B cell (primary cell): ENCODE results near the gene GRIP1. TPM values are rescaled to one million over a fixed set of nuclear protein-coding genes. Genes with fewer than 3 reads are reported as not detected.

Source experiments
- ATAC-seq: fragments of 200-7000 bp; cut with Tn5 transposase; one replicate; pipeline ENCODE4 v1.10.0; 2021; ENCODE audit warnings: low read depth, mild to moderate bottlenecking, moderate number of reproducible peaks, moderate library complexity
- CTCF ChIA-PET: fragments of 350-600 bp; sonication (Branson Sonifier 250); formaldehyde crosslinking; loops from one replicate; lab custom pipeline; 2021; ENCODE audit warnings: antibody characterized with exemption, inconsistent platforms; lab: Charles Lee
- POLR2A ChIA-PET: fragments of 350-600 bp; sonication (Branson Sonifier 250); formaldehyde crosslinking; loops from one replicate; lab custom pipeline; 2021; ENCODE audit warnings: antibody characterized with exemption; lab: Charles Lee
- DNase-seq: peaks from one replicate; pipeline ENCODE4 v3.0.0; 2013
- H2AFZ ChIP-seq: 2 replicates; pipeline ENCODE4 v1.6.1; 2012; ENCODE audit warnings: mild to moderate bottlenecking, low read depth, low read length; ENCODE audit not compliant: insufficient read depth, poor library complexity, severe bottlenecking
- H3K27ac ChIP-seq, 2 donors: 1 replicate in 1 of 2; 2 replicates in 1 of 2; pipeline ENCODE4 v1.5.1; 2012 to 2013; ENCODE audit warnings: low read length in 2 of 2, mild to moderate bottlenecking in 2 of 2, moderate library complexity in 1 of 2
- H3K27me3 ChIP-seq, 4 experiments: fragments of 200-600 bp in 1 of 4; sonication (generic) in 1 of 4; replicated peaks in 1 of 4; 1 replicate in 2 of 4; 2 replicates in 2 of 4; pipeline versions ENCODE4 v1.6.1 to v1.7.0; 2013 to 2016; ENCODE audit warnings: low read length in 3 of 4, mild to moderate bottlenecking in 2 of 4, mixed read lengths in 1 of 4, moderate library complexity in 1 of 4; ENCODE audit not compliant: insufficient read depth in 4 of 4, control insufficient read depth in 3 of 4; ENCODE audit errors: control extremely low read depth in 1 of 4
- H3K36me3 ChIP-seq, 2 experiments: replicated peaks in 1 of 2; 1 replicate in 1 of 2; 2 replicates in 1 of 2; pipeline versions ENCODE4 v1.6.1 to v1.7.1; 2013; ENCODE audit warnings: low read length in 1 of 2; ENCODE audit not compliant: insufficient read depth in 2 of 2, control insufficient read depth in 1 of 2; ENCODE audit errors: control extremely low read depth in 1 of 2, extremely low read depth in 1 of 2
- H3K4me1 ChIP-seq, 2 donors: fragments of 200-600 bp in 1 of 2; sonication (generic) in 1 of 2; 1 replicate in 1 of 2; 2 replicates in 1 of 2; pipeline versions ENCODE4 v1.5.1 to v1.6.1; 2013 to 2017; ENCODE audit warnings: low read length in 2 of 2; ENCODE audit not compliant: control insufficient read depth in 2 of 2, insufficient read depth in 2 of 2
- H3K4me2 ChIP-seq: replicated peaks from 2 replicates; pipeline ENCODE3; 2012; ENCODE audit warnings: mild to moderate bottlenecking, low read depth, low read length; ENCODE audit not compliant: poor library complexity, severe bottlenecking
- H3K4me3 ChIP-seq, 5 experiments: fragments of 200-600 bp in 1 of 5; sonication (generic) in 1 of 5; 1 replicate in 3 of 5; 2 replicates in 2 of 5; pipeline versions ENCODE4 v1.5.1 to v1.7.0; 2011 to 2016; ENCODE audit warnings: low read length in 4 of 5, mild to moderate bottlenecking in 4 of 5, low read depth in 2 of 5, control low read depth in 1 of 5, moderate library complexity in 1 of 5; ENCODE audit not compliant: insufficient read depth in 1 of 5; ENCODE audit errors: control extremely low read depth in 1 of 5, extremely low read depth in 1 of 5
- H3K79me2 ChIP-seq: fragments of 200-600 bp; sonication (generic); one replicate; pipeline ENCODE4 v1.6.0; 2016; ENCODE audit warnings: low read length; ENCODE audit not compliant: control insufficient read depth, insufficient read depth
- H3K9ac ChIP-seq: fragments of 200-600 bp; sonication (generic); 2 replicates; pipeline ENCODE4 v1.6.1; 2017; ENCODE audit warnings: mild to moderate bottlenecking, low read length, moderate library complexity
- H3K9me3 ChIP-seq, 3 donors: one replicate each; pipeline versions ENCODE4 v1.6.1 to v1.7.1; 2013; ENCODE audit warnings: low read length in 2 of 3; ENCODE audit not compliant: control insufficient read depth in 2 of 3, insufficient read depth in 1 of 3; ENCODE audit errors: control extremely low read depth in 1 of 3
- H4K20me1 ChIP-seq: 2 replicates; pipeline ENCODE4 v1.6.0; 2012; ENCODE audit warnings: mild to moderate bottlenecking, low read length; ENCODE audit not compliant: insufficient read depth, control insufficient read depth, poor library complexity, severe bottlenecking
- H3K27ac Mint-ChIP-seq: one replicate; pipeline ENCODE4 v1.8.0; 2021; ENCODE audit warnings: mixed read lengths
- H3K27me3 Mint-ChIP-seq: one replicate; pipeline ENCODE4 v1.8.0; 2021; ENCODE audit warnings: mixed read lengths
- H3K4me1 Mint-ChIP-seq: one replicate; pipeline ENCODE4 v1.8.0; 2021; ENCODE audit warnings: mixed read lengths
- H3K4me3 Mint-ChIP-seq: one replicate; pipeline ENCODE4 v1.8.0; 2021; ENCODE audit warnings: mixed read lengths
- H3K9me3 Mint-ChIP-seq: one replicate; pipeline ENCODE4 v1.8.0; 2022; ENCODE audit warnings: mixed read lengths; ENCODE audit not compliant: insufficient read depth
- EZH2 ChIP-seq: IDR thresholded peaks from 2 replicates; pipeline ENCODE4 v1.6.1; 2012; ENCODE audit warnings: borderline replicate concordance, low read depth, mild to moderate bottlenecking, moderate library complexity, low read length; ENCODE audit not compliant: insufficient read depth, poor library complexity, severe bottlenecking
- WGBS: methylation state at CpG from one replicate; pipeline ENCODE4 v1.1.5; 2013; ENCODE audit warnings: missing lambda C conversion rate; ENCODE audit not compliant: insufficient coverage; 5-methylcytosine and 5-hydroxymethylcytosine counted together
- intact Hi-C: fragments of 100-400 bp; cut with micrococcal nuclease; formaldehyde crosslinking; loops from one replicate; pipeline ENCODE4 v1.10.0; 2022
- polyA plus RNA-seq: library from polyadenylated mRNA; depleted of rRNA; stranded (reverse); fragments of >200 nt; gene quantifications from 2 replicates; pipeline ENCODE4 v1.2.3, GENCODE V29; 2012
- total RNA-seq, 2 donors: library from RNA; stranded (reverse); fragments of 120-200 nt in 1 of 2; gene quantifications; 1 replicate in 1 of 2; 2 replicates in 1 of 2; pipeline versions ENCODE4 v1.2.3 to v1.2.4, GENCODE V29; 2013 to 2022
- TF ChIP-seq, protein P1 (sequence below): fragments of 200-600 bp; IDR thresholded peaks from one replicate; pipeline ENCODE4 v1.8.0; 2022; ENCODE audit warnings: antibody characterized with exemption, mild to moderate bottlenecking

Gene GRIP1
- total and polyA plus RNA-seq, 2 donors (not counting 1 experiment from before 2014, with no cell fraction given) = 0.22 TPM; not detected in 1

DNA sequence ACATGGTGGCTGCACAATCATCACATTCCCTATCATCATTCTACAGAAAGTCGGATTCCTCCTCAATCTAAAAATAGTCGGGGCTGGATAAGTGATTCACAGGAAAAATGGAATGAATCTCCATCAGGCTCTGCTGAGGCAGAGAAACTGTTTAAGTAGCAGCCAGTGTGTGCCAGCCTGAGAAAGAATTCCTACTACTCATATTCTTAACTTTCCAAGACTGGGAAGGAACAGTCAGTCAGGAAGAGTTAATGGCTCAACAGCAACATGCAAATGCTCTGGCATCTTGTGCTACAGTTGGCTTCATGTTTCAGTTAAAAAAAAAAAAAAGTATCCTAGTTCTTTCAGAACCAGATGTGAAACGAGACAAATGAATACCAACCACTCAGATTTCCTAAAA is 187.0 kb downstream of the GRIP1 start:
- Mint-ChIP-seq H3K4me1 (no peaks in the 10 kb centered on the region), H3K9me3 (no peaks in the 10 kb centered on the region), H3K27ac (no peak overlapping the region), H3K27me3 (peaks cover 6% of the 10 kb centered on the region), H3K4me3 (no peak overlapping the region)
- TF ChIP-seq EZH2 = no peak
- TF ChIP-seq, protein P1, sequence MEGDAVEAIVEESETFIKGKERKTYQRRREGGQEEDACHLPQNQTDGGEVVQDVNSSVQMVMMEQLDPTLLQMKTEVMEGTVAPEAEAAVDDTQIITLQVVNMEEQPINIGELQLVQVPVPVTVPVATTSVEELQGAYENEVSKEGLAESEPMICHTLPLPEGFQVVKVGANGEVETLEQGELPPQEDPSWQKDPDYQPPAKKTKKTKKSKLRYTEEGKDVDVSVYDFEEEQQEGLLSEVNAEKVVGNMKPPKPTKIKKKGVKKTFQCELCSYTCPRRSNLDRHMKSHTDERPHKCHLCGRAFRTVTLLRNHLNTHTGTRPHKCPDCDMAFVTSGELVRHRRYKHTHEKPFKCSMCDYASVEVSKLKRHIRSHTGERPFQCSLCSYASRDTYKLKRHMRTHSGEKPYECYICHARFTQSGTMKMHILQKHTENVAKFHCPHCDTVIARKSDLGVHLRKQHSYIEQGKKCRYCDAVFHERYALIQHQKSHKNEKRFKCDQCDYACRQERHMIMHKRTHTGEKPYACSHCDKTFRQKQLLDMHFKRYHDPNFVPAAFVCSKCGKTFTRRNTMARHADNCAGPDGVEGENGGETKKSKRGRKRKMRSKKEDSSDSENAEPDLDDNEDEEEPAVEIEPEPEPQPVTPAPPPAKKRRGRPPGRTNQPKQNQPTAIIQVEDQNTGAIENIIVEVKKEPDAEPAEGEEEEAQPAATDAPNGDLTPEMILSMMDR = no peak
- ChIA-PET POLR2A (no interaction called here), CTCF (no interaction called here)
- intact Hi-C loops = no loop called here
- Histone ChIP-seq H3K36me3 (no peaks in the 10 kb centered on the region), H4K20me1 (no peaks in the 10 kb centered on the region), H3K4me2 (no peak overlapping the region), H2AFZ (no peak overlapping the region), H3K4me3 (no peak overlapping the region), H3K79me2 (no peaks in the 10 kb centered on the region), H3K4me1 (no peaks in the 10 kb centered on the region), H3K9ac (no peak overlapping the region), H3K27ac (no peak overlapping the region), H3K9me3 (peaks cover 0 to 1% (median 0%) of the 10 kb centered on the region in 3 donors), H3K27me3 (no peaks in the 10 kb centered on the region)
- DNase-seq (no peak), ATAC-seq (no peak)
- no CpG with 5 or more reads among the region's 3 CpGs for WGBS

- DNase-seq (no peak), ATAC-seq (no peak)
- Mint-ChIP-seq H3K27ac (no peak overlapping the region), H3K9me3 (peaks cover 12% of the 10 kb centered on the region), H3K4me1 (no peaks in the 10 kb centered on the region), H3K27me3 (peaks cover 3% of the 10 kb centered on the region), H3K4me3 (no peak overlapping the region)
- intact Hi-C loops = no loop called here
- ChIA-PET POLR2A (no interaction called here), CTCF (no interaction called here)
- Histone ChIP-seq H3K4me3 (no peak overlapping the region), H3K79me2 (no peaks in the 10 kb centered on the region), H3K27ac (no peak overlapping the region), H2AFZ (no peak overlapping the region), H3K9me3 (peaks cover 0 to 1% (median 0%) of the 10 kb centered on the region in 3 donors), H3K27me3 (no peaks in the 10 kb centered on the region), H4K20me1 (no peaks in the 10 kb centered on the region), H3K9ac (no peak overlapping the region), H3K4me2 (no peak overlapping the region), H3K4me1 (no peaks in the 10 kb centered on the region), H3K36me3 (no peaks in the 10 kb centered on the region)
- TF ChIP-seq EZH2 = no peak
- TF ChIP-seq, protein P1 = no peak
- no CpG with 5 or more reads among the region's 3 CpGs for WGBS
Observed at GRCh38 chr12:66482351-66483203, 196.3 kb downstream of the GRIP1 start.
